ENCODE data around the gene PTTG1IP. TPM values are rescaled to one million over a fixed set of nuclear protein-coding genes. Genes with fewer than 3 reads are reported as not detected.

Gene PTTG1IP
- total RNA-seq, 1 donor from 2014 or later = 133 TPM

DNA sequence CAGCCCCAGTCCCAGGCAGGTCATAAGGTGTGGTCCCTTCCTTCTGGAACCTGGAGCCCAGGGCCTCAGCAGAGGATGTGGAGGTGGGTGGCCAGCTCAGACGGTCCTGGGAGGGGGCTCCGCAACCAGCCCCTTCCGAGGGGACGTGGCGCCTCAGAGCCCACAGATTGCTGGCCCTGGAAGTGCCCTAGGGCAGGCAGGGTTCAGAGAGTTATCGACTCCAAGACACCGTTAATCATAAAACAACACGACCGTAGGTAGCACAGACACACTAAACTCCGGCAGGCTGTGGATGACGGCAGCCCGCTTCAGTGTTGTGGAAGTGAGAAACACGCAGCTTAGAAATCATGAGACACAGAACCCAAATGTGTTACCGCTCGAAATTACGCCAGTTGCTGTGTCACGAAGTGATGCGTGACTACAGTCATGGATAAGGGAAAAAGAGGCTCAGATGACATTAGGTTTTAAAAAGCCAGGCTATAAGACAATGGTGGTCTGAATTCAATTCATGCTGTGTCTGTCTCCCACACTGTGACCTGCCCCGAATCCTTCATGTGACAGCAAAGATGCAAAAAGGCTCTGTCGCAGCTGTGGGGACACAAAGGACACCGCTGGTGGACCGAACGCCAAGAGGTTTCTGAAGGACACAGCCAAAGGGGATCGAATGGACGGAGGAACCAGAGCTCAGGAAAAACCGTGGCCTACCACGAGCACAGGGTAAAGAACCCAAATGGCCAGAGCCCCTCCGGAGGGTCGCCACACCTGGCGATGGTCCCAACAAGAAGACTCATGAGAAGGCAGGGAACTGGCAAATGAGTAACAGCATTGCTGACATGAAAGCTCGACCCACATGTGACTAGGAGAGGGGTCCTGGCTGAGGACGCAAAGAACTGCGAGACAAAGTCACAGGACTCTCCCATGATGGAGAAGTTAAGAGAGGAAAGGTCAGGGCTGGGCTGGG, 53.9 kb downstream of the PTTG1IP start:
- DNase-seq (no peak), ATAC-seq (ENCODE audit: poor library complexity) (no peak)
- intact Hi-C loops (cut with DNase I) = loop anchor here (5.0 kb wide), 1 partner anchor 118 kb away; no protein-coding TSS in a partner anchor

GRCh38 chr21:44818640-44819011, 54.9 kb downstream of the PTTG1IP start:
- ATAC-seq (ENCODE audit: poor library complexity) (no peak), DNase-seq (no peak)
- intact Hi-C loops (cut with DNase I) = loop anchor here (5.0 kb wide), 1 partner anchor 119 kb away; no protein-coding TSS in a partner anchor

DNA sequence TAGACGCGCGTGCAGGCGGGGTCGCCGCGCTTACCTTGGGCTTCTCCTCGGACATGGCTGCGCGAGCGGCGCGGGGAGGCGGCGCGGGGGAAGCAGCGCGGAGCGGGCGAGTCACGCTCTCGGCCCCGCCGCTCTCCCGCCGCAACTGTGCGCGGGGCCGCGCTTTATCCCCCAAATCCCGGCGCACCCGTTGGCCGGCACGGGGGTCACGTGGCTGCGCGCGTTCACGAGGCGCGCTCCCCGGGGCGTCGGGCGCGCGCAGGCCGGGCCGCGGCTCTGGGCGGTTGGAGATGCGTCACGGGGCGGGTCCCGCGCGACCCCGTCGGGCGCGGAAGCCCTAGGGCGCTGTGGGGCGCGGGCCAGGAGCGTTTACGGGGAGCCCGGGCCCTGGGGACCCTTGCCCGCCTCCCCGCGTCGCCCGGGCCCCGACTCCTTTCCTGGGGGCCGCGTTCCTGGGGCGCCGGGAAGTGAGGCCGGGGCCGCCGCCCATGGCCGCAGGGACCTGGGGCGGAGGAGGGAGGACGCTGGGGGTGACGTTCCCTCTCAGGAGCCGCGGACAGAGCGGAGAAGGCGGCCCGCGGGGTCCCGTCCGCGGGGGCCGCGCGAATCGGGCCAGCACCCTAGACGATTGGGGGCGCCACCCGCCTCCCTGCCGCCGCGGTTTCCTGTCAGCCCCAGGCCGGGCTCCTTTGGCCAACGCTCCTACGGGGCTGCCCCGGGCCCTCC, 55.4 kb downstream of the PTTG1IP start, which contains the start of gene SUMO3:
Gene SUMO3 (minus strand): TSS at position 149 of the 726 bp plus-strand sequence. CDS start 94 bp downstream, at position 55.
- ATAC-seq (ENCODE audit: poor library complexity) (peak; percentile 84), DNase-seq (peak; percentile 87)
- intact Hi-C loops (cut with DNase I) = loop anchor here (5.0 kb wide), 1 partner anchor 119 kb away; no protein-coding TSS in a partner anchor

GRCh38 chr21:44817506-44817880, 56.0 kb downstream of the PTTG1IP start:
- ATAC-seq (ENCODE audit: poor library complexity) (peak; percentile 93), DNase-seq (peak; percentile 94)
- intact Hi-C loops (cut with DNase I) = loop anchor here (5.0 kb wide), 1 partner anchor 120 kb away; no protein-coding TSS in a partner anchor

DNA sequence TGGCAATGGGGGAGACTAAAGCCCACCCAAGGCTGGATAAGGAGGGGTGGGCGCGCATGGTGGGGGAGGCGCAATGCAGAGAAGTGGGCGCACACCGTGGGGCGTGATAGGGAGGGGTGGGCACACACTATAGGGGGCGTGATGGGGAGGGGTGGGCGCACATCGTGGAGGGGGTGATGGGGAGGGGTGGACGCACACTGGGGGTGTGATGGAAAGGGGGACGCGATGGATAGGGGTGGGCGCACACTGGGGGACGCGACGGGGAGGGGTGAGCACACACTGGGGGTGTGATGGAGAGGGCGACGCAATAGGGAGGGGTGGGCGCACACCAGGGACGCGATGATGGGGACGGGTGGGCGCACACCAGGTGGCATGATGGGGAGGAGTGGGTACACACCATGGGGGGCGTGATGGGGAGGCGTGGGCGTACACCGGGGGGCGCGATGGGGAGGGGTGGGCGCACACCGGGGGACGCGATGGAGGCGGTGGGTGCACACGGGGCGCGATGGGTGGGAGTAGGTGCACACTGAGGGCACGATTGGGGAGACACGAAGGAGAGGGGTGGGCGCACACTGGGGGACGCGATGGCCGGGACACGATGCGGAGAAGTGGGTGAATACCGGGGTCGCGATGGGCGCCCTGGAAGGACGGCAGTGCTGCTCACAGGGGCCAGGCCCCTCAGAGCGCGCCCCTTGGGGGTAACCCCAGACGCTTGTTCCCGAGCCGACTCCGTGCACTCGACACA, 56.6 kb downstream of the PTTG1IP start:
- intact Hi-C loops (cut with DNase I) = loop anchor here (5.0 kb wide), 1 partner anchor 120 kb away; no protein-coding TSS in a partner anchor
- DNase-seq (no peak), ATAC-seq (ENCODE audit: poor library complexity) (peak; percentile 1)

GRCh38 chr21:44815852-44816628, 57.5 kb downstream of the PTTG1IP start:
- intact Hi-C loops (cut with DNase I) = loop anchor here (5.0 kb wide), 1 partner anchor 121 kb away; no protein-coding TSS in a partner anchor
- no peak for DNase-seq
- no peak for ATAC-seq (ENCODE audit: poor library complexity)

DNA sequence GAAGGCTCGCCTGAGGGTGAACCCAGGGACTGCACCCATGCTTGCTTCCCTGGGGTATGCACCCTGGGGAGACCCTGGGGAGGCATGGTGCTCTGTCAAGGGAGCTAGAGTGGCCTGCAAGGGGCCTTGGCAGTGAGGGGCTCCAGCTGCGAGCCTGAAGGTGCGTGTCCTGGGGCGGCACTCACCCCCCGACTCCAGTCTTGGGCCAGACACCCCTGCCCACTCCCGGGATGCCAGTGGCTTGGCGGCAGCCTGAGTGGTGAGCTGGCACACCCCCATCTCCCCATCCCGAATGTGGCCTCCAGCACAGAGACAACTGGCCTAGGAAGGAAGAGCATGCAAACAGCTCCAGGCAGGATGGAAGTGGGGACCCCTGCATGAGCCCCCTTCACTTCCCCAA, 58.3 kb downstream of the PTTG1IP start:
- no peak for ATAC-seq (ENCODE audit: poor library complexity)
- intact Hi-C loops (cut with DNase I) = loop anchor here (5.0 kb wide), 1 partner anchor 122 kb away; no protein-coding TSS in a partner anchor

GRCh38 chr21:44814498-44815023, 58.9 kb downstream of the PTTG1IP start:
- DNase-seq (no peak), ATAC-seq (ENCODE audit: poor library complexity) (no peak)
- intact Hi-C loops (cut with DNase I) = loop anchor here (5.0 kb wide), 1 partner anchor 123 kb away; no protein-coding TSS in a partner anchor

More for the DNA sequence above, 58.3 kb downstream of the PTTG1IP start:
- DNase-seq = no peak

- intact Hi-C loops (cut with DNase I) = no loop called here
- no peak for DNase-seq
- no peak for ATAC-seq (ENCODE audit: poor library complexity)
Measured at GRCh38 chr21:44813727-44814126, 59.8 kb downstream of the PTTG1IP start.

DNA sequence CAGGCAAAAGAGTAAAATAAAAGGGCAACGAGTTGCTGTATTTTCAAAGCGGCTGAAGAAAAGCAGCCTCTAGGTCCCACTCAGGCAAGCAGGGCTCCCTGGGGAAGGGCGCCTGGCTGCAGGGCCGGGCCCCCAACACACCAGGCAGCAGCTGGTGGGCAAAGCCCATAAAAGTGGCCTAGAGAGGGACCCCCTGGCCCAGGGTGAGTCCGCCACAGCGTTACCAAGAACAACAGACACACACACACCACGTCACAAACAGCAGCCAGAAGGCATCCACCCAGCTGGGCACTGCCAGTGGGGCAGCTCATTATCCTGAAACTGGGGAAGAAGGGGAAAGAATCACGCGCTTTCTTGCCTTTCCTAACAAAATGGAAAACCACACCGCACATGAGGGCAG, 60.3 kb downstream of the PTTG1IP start:
- no peak for ATAC-seq (ENCODE audit: poor library complexity)
- DNase-seq = no peak
- intact Hi-C loops (cut with DNase I) = no loop called here

GRCh38 chr21:44812640-44813039, 60.9 kb downstream of the PTTG1IP start:
- intact Hi-C loops (cut with DNase I) = no loop called here
- DNase-seq (no peak), ATAC-seq (ENCODE audit: poor library complexity) (no peak)

- no peak for ATAC-seq (ENCODE audit: poor library complexity)
- intact Hi-C loops (cut with DNase I) = no loop called here
- no peak for DNase-seq
Measured at GRCh38 chr21:44810779-44811178, 62.7 kb downstream of the PTTG1IP start.

DNA sequence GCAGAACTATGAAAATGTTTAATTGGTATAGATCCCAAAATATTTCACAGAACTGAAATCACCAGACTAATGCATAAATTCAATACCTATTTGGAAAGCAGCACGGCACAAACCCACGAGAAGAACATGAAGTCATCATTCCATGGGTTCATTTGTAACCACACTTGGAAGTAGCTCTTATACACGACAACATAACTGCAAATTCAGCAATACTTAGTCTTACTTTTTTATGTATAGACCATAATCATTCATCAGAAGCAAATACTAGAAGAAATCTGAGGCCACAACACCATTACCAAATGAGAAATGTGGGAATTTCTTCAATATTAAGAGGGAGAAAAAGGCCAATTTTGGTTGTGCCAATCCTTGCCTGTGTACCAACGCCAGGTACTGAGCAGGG, 67.6 kb downstream of the PTTG1IP start:
- no peak for DNase-seq
- intact Hi-C loops (cut with DNase I) = no loop called here
- no peak for ATAC-seq (ENCODE audit: poor library complexity)

DNA sequence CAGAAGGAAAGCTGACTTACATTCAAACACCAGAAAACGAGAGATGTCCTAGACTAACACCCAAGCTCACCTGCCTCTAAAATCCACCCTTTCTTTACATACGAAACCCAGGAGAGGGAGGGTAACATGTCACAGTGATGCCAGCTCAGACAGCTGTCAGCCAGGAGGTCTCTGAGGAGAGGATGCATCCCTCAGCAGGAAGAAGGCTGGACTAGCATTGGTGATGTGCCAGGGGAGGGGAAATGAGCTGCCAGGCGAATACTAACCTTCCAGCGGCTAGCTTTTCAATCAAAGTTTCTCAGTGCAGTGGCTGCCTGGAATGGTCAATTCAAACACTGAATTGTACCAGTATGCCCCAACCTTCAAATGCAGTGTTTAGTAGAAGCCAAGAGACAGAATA, 68.3 kb downstream of the PTTG1IP start:
- no peak for ATAC-seq (ENCODE audit: poor library complexity)

GRCh38 chr21:44804762-44805161, 68.7 kb downstream of the PTTG1IP start:
- DNase-seq (no peak), ATAC-seq (ENCODE audit: poor library complexity) (no peak)
- intact Hi-C loops (cut with DNase I) = loop anchor here (5.0 kb wide), 1 partner anchor 73 kb away; no protein-coding TSS in a partner anchor

More for the DNA sequence above, 68.3 kb downstream of the PTTG1IP start:
- no peak for DNase-seq
- intact Hi-C loops (cut with DNase I) = no loop called here

DNA sequence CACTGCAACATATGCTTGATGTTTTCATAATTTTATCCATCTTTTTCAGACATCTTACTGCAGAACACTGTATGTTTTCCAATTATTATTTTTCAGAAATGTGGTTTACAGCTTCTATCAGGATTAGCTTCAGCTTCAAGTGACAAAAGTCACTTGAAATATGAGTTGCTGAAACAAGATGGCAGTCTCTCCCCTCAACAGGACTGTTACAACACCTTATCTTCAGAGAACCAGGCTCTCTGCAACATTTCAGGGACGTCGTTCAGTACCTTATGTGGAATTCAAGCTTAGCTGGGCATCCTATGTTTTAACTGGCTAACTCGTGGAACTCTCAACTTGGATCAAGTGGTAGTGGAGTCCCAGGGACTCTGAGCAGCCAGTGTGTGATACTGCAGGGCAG, 69.8 kb downstream of the PTTG1IP start:
- ATAC-seq (ENCODE audit: poor library complexity) (no peak), DNase-seq (no peak)
- intact Hi-C loops (cut with DNase I) = loop anchor here (5.0 kb wide), 1 partner anchor 74 kb away; no protein-coding TSS in a partner anchor

GRCh38 chr21:44802396-44803153, 70.9 kb downstream of the PTTG1IP start:
- intact Hi-C loops (cut with DNase I) = loop anchor here (5.0 kb wide), 1 partner anchor 75 kb away; no protein-coding TSS in a partner anchor
- DNase-seq (no peak), ATAC-seq (ENCODE audit: poor library complexity) (no peak)

Measured in Right ventricle myocardium superior (tissue), 1 donor.